H9 (cell line): ENCODE results near the gene CDH6. TPM values are rescaled to one million over a fixed set of nuclear protein-coding genes. Genes with fewer than 3 reads are reported as not detected.

Experiments used
- DNase-seq: peaks from one replicate; pipeline ENCODE4 v3.0.0-alpha.2; 2017
- H2AFZ ChIP-seq: one replicate; pipeline ENCODE4 v1.6.1; 2013; ENCODE audit warnings: mild to moderate bottlenecking, low read length, control low read depth, moderate library complexity
- H2AK5ac ChIP-seq: 2 replicates; pipeline ENCODE4 v1.6.1; 2013; ENCODE audit warnings: low read length, control low read depth, mixed read lengths; ENCODE audit not compliant: insufficient read length
- H2BK120ac ChIP-seq: one replicate; pipeline ENCODE4 v1.6.1; 2013; ENCODE audit warnings: low read depth, mild to moderate bottlenecking, low read length, control low read depth, inconsistent platforms; ENCODE audit not compliant: poor library complexity, severe bottlenecking
- H2BK12ac ChIP-seq: 2 replicates; pipeline ENCODE4 v1.6.1; 2013; ENCODE audit warnings: low read length, control low read depth, mixed read lengths, low read depth; ENCODE audit not compliant: insufficient read length
- H2BK15ac ChIP-seq: 2 replicates; pipeline ENCODE4 v1.6.1; 2013; ENCODE audit warnings: low read depth, low read length, control low read depth
- H2BK20ac ChIP-seq: one replicate; pipeline ENCODE4 v1.6.1; 2013; ENCODE audit warnings: low read depth, mild to moderate bottlenecking, low read length, control low read depth, inconsistent platforms; ENCODE audit not compliant: poor library complexity, severe bottlenecking
- H2BK5ac ChIP-seq: 2 replicates; pipeline ENCODE4 v1.6.1; 2013; ENCODE audit warnings: low read length, control low read depth, mixed read lengths; ENCODE audit not compliant: insufficient read length
- H3K14ac ChIP-seq: 2 replicates; pipeline ENCODE4 v1.6.1; 2013; ENCODE audit warnings: low read length, control low read depth; ENCODE audit not compliant: insufficient read depth
- H3K18ac ChIP-seq: 2 replicates; pipeline ENCODE4 v1.6.1; 2013; ENCODE audit warnings: low read depth, mild to moderate bottlenecking, mixed read lengths, low read length, control low read depth; ENCODE audit not compliant: insufficient read length
- H3K23ac ChIP-seq: 2 replicates; pipeline ENCODE4 v1.6.1; 2013; ENCODE audit warnings: low read length, control low read depth, mixed read lengths, low read depth; ENCODE audit not compliant: insufficient read length
- H3K23me2 ChIP-seq: 2 replicates; pipeline ENCODE4 v1.6.1; 2013; ENCODE audit warnings: low read depth, mild to moderate bottlenecking, mixed read lengths, low read length, control low read depth; ENCODE audit not compliant: insufficient read length, poor library complexity, severe bottlenecking
- H3K27ac ChIP-seq: 2 replicates; pipeline ENCODE4 v1.5.1; 2013; ENCODE audit warnings: low read length, control low read depth, mixed read lengths, low read depth; ENCODE audit not compliant: insufficient read length
- H3K27me3 ChIP-seq: 2 replicates; pipeline ENCODE4 v1.6.1; 2013; ENCODE audit warnings: low read length, control low read depth, inconsistent platforms; ENCODE audit not compliant: insufficient read depth
- H3K4ac ChIP-seq: 2 replicates; pipeline ENCODE4 v1.6.1; 2013; ENCODE audit warnings: low read depth, mild to moderate bottlenecking, control low read depth, inconsistent platforms, low read length, moderate library complexity
- H3K4me1 ChIP-seq: 2 replicates; pipeline ENCODE4 v1.6.1; 2013; ENCODE audit warnings: low read length, control low read depth, inconsistent platforms; ENCODE audit not compliant: insufficient read depth
- H3K4me2 ChIP-seq: 2 replicates; pipeline ENCODE4 v1.6.1; 2013; ENCODE audit warnings: low read length, control low read depth, mixed read lengths; ENCODE audit not compliant: insufficient read length, insufficient read depth
- H3K56ac ChIP-seq: 2 replicates; pipeline ENCODE4 v1.6.1; 2013; ENCODE audit warnings: low read depth, mild to moderate bottlenecking, mixed read lengths, low read length, control low read depth; ENCODE audit not compliant: insufficient read length
- H3K79me1 ChIP-seq: 2 replicates; pipeline ENCODE4 v1.6.1; 2013; ENCODE audit warnings: low read depth, mild to moderate bottlenecking, moderate library complexity, low read length, control low read depth, inconsistent platforms; ENCODE audit not compliant: insufficient read depth, poor library complexity, severe bottlenecking
- H3K79me2 ChIP-seq: 2 replicates; pipeline ENCODE4 v1.6.1; 2013; ENCODE audit warnings: low read length, control low read depth, inconsistent platforms; ENCODE audit not compliant: insufficient read depth
- H3K9ac ChIP-seq: 2 replicates; pipeline ENCODE4 v1.6.1; 2013; ENCODE audit warnings: low read length, control low read depth, mixed read lengths; ENCODE audit not compliant: insufficient read length; ENCODE audit errors: extremely low read depth
- H3K9me3 ChIP-seq: one replicate; pipeline ENCODE4 v1.6.1; 2013; ENCODE audit warnings: low read depth, low read length, inconsistent platforms; ENCODE audit not compliant: control insufficient read depth
- H3T11ph ChIP-seq: one replicate; pipeline ENCODE4 v1.6.1; 2013; ENCODE audit warnings: mild to moderate bottlenecking, low read length, control low read depth, inconsistent platforms
- H4K20me1 ChIP-seq: one replicate; pipeline ENCODE4 v1.6.1; 2013; ENCODE audit not compliant: control insufficient read depth, insufficient read length, insufficient read depth
- H4K5ac ChIP-seq: 2 replicates; pipeline ENCODE4 v1.6.1; 2013; ENCODE audit warnings: low read depth, mild to moderate bottlenecking, mixed read lengths, low read length, control low read depth; ENCODE audit not compliant: insufficient read length
- H4K8ac ChIP-seq: replicated peaks from 2 replicates; pipeline ENCODE4 v1.6.1; 2013; ENCODE audit warnings: low read length, control low read depth, mixed read lengths, low read depth; ENCODE audit not compliant: insufficient read length
- H4K91ac ChIP-seq: 2 replicates; pipeline ENCODE4 v1.6.1; 2013; ENCODE audit warnings: low read depth, mild to moderate bottlenecking, moderate library complexity, mixed read lengths, low read length, control low read depth; ENCODE audit not compliant: insufficient read length
- H3K27ac Mint-ChIP-seq, 3 experiments: 2 replicates in 2 of 3; 3 replicates in 1 of 3; pipeline ENCODE4 v1.8.0; 2020 to 2021; ENCODE audit warnings: mixed read lengths in 3 of 3, mild to moderate bottlenecking in 1 of 3, moderate library complexity in 1 of 3
- H3K27me3 Mint-ChIP-seq: 2 replicates; pipeline ENCODE4 v1.8.0; 2021; ENCODE audit warnings: low read depth, mild to moderate bottlenecking, moderate library complexity, mixed read lengths
- H3K36me3 Mint-ChIP-seq, 3 experiments: 2 replicates in 2 of 3; 3 replicates in 1 of 3; pipeline ENCODE4 v1.8.0; 2020 to 2021; ENCODE audit warnings: low read depth in 3 of 3, mixed read lengths in 3 of 3; ENCODE audit not compliant: insufficient read depth in 1 of 3
- H3K4me1 Mint-ChIP-seq, 2 experiments: 2 replicates each; pipeline ENCODE4 v1.8.0; 2020; ENCODE audit warnings: mixed read lengths in 2 of 2
- H3K4me3 Mint-ChIP-seq, 2 experiments: 2 replicates in 1 of 2; 3 replicates in 1 of 2; pipeline ENCODE4 v1.8.0; 2020 to 2021; ENCODE audit warnings: mild to moderate bottlenecking in 2 of 2, mixed read lengths in 2 of 2, moderate library complexity in 1 of 2
- H3K9me3 Mint-ChIP-seq, 2 experiments: 2 replicates in 1 of 2; 3 replicates in 1 of 2; pipeline ENCODE4 v1.8.0; 2020; ENCODE audit warnings: mild to moderate bottlenecking in 2 of 2, mixed read lengths in 2 of 2, moderate library complexity in 1 of 2
- WGBS: extraction: QIAGEN DNeasy Blood & Tissue Kit; methylation state at CpG from one replicate; pipeline ENCODE4 v1.1.7; 2013; ENCODE audit warnings: missing lambda C conversion rate, low lambda C conversion rate, mixed read lengths; ENCODE audit not compliant: insufficient read length; ENCODE audit errors: extremely low coverage; 5-methylcytosine and 5-hydroxymethylcytosine counted together
- total RNA-seq: library from RNA; stranded (reverse); gene quantifications from 2 replicates; pipeline ENCODE4 v1.2.1, GENCODE V29; 2021
- TF ChIP-seq, protein P1 (sequence below): fragments of 200-600 bp; sonication (generic); conservative IDR thresholded peaks from 3 replicates; pipeline ENCODE4 v1.8.0; 2021; ENCODE audit warnings: antibody characterized with exemption, mild to moderate bottlenecking

Gene CDH6
- total RNA-seq, 1 experiment from 2014 or later = 11.7 TPM

DNA sequence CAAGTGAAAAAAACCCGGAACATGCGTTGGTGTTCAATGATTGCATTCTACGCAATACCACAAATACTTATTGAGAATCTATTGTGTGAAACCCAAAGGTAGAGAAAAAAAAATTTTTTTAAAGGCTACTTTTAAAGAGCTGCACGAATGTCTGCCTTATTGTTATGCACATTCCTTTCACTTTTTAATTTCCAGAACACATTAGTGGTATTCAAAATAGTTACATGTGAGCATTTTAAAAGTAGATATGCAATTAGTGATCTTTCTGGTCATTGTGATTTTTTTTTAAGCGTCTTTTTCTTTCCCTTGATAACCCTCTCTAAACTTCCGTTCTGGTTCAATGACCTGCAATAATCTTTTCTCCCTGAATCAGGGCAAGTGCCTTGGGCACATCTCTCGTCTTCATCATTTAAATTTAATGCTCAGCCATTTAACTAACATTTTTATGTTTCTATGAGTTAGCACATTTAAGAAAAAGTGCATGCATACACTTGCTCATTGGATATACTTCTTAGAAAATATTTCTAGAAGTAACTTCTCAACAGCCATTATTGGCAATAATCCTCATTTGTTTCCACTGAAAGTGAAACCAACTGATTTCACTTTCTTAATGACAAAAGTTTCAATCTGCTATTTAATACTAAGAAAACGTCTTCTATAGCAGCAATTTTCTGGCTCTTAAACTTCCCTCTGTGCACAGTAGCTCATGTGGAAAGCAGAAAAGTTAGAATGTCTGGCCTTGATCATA, 80.3 kb downstream of the CDH6 start:
- no peak overlapping the region for H2AK5ac ChIP-seq
- H4K8ac ChIP-seq = no peak overlapping the region
- H3K27ac ChIP-seq = no peak overlapping the region
- no peaks in the 10 kb centered on the region for H3K9me3 Mint-ChIP-seq
- no peaks in the 10 kb centered on the region for H3K79me1 ChIP-seq
- TF ChIP-seq, protein P1, sequence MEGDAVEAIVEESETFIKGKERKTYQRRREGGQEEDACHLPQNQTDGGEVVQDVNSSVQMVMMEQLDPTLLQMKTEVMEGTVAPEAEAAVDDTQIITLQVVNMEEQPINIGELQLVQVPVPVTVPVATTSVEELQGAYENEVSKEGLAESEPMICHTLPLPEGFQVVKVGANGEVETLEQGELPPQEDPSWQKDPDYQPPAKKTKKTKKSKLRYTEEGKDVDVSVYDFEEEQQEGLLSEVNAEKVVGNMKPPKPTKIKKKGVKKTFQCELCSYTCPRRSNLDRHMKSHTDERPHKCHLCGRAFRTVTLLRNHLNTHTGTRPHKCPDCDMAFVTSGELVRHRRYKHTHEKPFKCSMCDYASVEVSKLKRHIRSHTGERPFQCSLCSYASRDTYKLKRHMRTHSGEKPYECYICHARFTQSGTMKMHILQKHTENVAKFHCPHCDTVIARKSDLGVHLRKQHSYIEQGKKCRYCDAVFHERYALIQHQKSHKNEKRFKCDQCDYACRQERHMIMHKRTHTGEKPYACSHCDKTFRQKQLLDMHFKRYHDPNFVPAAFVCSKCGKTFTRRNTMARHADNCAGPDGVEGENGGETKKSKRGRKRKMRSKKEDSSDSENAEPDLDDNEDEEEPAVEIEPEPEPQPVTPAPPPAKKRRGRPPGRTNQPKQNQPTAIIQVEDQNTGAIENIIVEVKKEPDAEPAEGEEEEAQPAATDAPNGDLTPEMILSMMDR = no peak
- no peak overlapping the region for H2BK5ac ChIP-seq
- no peak overlapping the region for H2BK12ac ChIP-seq
- H3K4me1 ChIP-seq = peaks cover 9% of the 10 kb centered on the region; the same call in 1 of the 2 replicates
- no peaks in the 10 kb centered on the region; the same call in 1 of the 2 replicates for H3K27me3 ChIP-seq
- peaks cover 0 to 2% (median 0%) of the 10 kb centered on the region in 3 experiments; a peak in 1 of 7 replicates for H3K36me3 Mint-ChIP-seq
- no peak overlapping the region for H3K4me3 Mint-ChIP-seq
- H3K27ac Mint-ChIP-seq = peak overlapping the region in 2 of 3 experiments; percentile 39 to 49; a peak in 3 of 7 replicates
- H2BK20ac ChIP-seq = no peak overlapping the region
- H3K56ac ChIP-seq = no peak overlapping the region
- H3T11ph ChIP-seq = no peak overlapping the region
- no CpG with 5 or more reads among the region's 8 CpGs for WGBS
- no peak overlapping the region for H3K4me2 ChIP-seq
- H3K23ac ChIP-seq = no peak overlapping the region
- H3K4me1 Mint-ChIP-seq = peaks cover 31 to 34% of the 10 kb centered on the region in 2 experiments
- H3K4ac ChIP-seq = no peak overlapping the region
- H3K14ac ChIP-seq = no peak overlapping the region
- H4K91ac ChIP-seq = no peak overlapping the region
- DNase-seq = no peak
- no peak overlapping the region for H2BK15ac ChIP-seq
- H3K27me3 Mint-ChIP-seq = no peaks in the 10 kb centered on the region; the same call in 1 of the 2 replicates
- H4K5ac ChIP-seq = no peak overlapping the region
- no peak overlapping the region for H2BK120ac ChIP-seq
- no peaks in the 10 kb centered on the region for H3K79me2 ChIP-seq
- no peak overlapping the region for H3K9ac ChIP-seq
- H3K9me3 ChIP-seq = no peaks in the 10 kb centered on the region
- H4K20me1 ChIP-seq = no peaks in the 10 kb centered on the region
- no peak overlapping the region for H3K18ac ChIP-seq
- no peaks in the 10 kb centered on the region for H3K23me2 ChIP-seq
- H2AFZ ChIP-seq = peak overlapping the region; percentile 52
